Activated T-cell treated with anti-CD3 and anti-CD28 coated beads for 4 hours (primary cell): ENCODE data around the gene VEPH1.

Experiments used
- DNase-seq: peaks from one replicate; pipeline ENCODE4 v3.0.0-alpha.2; 2020

VEPH1 gene

DNA sequence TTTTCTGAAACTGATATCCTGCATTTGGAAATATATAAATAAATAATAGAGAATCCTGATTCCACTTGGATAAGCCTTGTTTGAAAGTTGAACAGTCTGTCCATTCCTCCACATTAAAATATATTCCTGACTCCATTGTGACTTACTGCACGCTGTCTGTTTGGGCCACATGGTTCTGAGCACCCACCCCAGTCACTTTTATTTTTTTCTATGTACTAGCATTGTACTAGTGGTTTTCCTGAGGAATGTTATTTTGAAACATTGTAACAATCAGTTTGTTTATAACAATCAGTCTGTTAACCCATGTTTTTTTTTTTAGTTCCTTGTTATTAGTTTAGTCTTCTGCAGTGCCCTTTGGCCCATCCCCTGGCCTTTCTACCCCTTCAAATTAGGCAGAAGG is 255.8 kb downstream of the VEPH1 start:
- DNase-seq, result no peak

GRCh38 chr3:157242836-157243235 is 260.4 kb downstream of the VEPH1 start:
- no peak for DNase-seq

GRCh38 chr3:157241599-157241998 is 261.6 kb downstream of the VEPH1 start:
- DNase-seq, result no peak

DNA sequence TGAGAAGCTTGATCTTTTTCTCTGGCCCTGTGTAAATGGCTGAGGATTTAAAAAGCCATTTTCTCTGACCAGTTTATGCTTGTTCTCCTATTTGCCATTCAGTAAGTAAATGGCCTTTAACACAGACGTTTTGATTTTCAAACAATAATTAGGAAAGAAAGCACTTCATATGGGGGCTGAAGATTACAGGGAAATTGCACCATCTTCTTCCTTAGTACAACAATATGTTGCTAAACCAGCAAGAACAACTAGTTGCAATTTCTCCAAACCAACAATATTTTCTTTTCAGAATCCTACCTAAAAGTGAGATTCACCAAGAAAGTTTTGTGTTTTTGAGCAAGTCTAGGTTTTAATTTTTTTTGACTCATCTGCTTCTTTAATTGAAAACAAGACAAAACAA is 262.8 kb downstream of the VEPH1 start:
- DNase-seq, result no peak

DNA sequence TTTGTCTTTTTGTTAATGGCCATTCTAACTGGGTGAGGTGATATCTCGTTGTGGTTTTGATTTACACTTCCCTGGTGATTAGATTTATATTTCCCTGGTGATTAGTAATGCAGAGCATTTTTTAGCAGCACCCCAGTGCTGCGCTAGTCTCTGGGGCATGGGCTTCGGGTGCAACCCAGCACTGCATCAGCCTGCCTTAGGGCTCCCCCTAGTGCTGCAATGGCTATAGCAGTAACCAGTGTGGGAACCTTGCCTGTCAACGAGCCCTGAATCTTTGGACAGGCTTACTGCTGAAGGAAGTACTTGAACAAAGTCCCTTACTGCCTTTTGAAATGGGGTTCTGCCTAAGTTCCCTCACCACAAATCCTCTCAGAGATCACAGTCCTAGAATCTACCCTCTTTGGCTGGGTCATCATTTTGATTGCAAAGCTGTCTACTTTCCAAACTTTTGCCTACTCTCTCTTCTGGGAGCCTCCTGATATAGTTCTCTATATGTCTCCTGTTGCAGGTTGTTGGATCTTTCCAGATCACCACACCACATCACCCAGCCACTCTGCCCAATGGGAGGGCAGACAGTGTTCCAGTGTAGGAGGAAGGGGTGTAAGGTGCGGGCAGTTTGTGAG is 264.0 kb downstream of the VEPH1 start:
- DNase-seq, result peak; percentile 67

- DNase-seq, result no peak
Observed at GRCh38 chr3:157238457-157238856, 264.8 kb downstream of the VEPH1 start.

DNA sequence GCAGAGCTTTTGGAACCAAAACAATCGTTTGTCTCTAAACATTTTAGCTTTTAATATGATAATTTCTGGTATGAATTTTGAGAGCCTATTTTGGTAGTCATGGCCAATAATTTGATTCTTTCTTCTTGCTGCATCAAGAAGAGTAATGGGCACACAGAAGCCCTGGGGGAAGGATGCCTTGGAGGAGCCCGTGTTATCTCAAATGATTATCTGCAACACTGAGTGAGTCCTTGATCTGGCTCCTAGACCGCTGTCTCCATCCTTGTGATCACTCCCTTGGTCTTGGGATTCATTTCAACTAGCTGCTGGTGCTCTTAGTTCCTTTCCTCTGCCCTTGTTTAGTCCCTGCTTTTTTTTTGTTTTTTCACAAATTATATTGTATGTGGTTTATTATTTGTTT is 265.3 kb downstream of the VEPH1 start:
- DNase-seq, result no peak

DNA sequence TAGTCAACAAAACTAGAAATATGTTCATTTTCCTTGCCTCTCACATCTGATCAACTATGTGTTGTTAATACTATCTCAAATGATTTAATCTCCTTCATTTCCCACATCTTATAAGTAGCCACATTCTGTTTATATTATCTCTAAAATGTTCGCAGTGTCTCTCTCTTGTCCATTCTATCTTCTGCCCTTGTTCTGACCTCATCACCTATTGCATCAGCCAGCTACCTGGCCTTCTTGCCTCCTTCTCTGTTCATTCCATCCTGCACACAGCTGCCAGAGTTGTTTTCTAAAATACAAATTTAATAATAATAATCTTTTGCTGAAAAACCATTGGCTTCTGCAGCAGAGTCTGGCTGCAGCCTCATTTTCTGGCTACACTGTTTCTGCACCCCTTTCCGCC is 267.9 kb downstream of the VEPH1 start:
- no peak for DNase-seq

GRCh38 chr3:157233923-157234322 is 269.3 kb downstream of the VEPH1 start:
- DNase-seq, result no peak

DNA sequence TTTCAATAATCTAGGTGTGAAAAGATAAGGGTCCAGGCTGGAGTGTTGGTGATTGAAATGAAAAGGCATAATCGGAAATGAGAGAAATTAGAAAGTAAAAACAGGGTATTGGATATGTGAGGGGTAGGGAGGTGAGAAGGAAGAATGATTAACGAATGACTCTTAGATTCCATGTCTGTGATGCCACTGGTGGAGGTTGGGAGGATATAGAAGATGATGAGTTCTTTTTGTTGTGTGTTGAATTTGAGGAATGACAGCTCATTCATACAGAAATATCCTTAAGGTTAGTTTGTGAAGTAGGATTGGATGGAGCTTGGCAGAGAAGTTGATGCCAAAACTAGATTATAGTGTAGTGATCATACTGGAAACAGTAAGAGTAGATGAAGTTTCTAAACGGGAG is 271.1 kb downstream of the VEPH1 start:
- no peak for DNase-seq

- no peak for DNase-seq
Observed at GRCh38 chr3:157231071-157231470, 272.1 kb downstream of the VEPH1 start.

- DNase-seq, result no peak
Observed at GRCh38 chr3:157226173-157226847, 276.9 kb downstream of the VEPH1 start.

DNA sequence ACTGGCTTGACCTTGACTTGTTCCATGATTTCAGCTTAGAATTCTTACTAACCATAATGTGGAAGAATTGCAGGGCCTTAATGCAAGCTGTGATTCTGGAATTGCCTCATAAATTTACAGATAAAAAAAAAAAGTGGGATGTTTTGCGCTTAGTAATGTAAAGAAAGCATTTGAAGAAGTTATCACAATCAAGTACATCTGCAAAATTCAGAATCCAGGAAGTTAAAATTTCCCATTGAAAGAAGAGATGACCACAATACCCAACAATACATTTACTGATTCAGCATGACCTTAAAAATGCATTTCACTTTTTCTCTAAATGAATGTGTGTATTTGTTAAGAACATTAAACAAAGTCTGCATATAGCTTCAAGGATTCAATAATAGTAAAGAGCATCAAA is 278.2 kb downstream of the VEPH1 start:
- DNase-seq, result no peak

DNA sequence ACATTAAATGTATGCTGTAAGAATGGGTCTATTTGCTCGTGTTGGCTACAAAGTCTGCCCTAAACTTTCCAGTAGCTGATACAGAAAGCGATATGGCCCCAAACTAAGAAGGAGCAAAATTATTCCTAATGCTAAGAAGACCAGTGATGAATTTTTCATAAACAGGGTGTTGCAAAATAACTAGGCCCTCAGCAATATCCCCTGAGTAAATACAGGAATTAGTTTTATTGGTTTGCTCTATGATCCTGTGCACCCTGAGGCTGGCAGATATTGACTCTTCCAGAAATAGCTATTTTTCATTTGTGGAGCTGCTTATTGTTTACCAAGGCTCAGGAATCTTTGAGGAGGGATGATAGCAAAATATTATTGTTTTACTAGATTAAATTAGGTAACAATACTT is 282.3 kb downstream of the VEPH1 start:
- DNase-seq, result no peak

GRCh38 chr3:157220211-157220610 is 283.0 kb downstream of the VEPH1 start:
- DNase-seq, result no peak

DNA sequence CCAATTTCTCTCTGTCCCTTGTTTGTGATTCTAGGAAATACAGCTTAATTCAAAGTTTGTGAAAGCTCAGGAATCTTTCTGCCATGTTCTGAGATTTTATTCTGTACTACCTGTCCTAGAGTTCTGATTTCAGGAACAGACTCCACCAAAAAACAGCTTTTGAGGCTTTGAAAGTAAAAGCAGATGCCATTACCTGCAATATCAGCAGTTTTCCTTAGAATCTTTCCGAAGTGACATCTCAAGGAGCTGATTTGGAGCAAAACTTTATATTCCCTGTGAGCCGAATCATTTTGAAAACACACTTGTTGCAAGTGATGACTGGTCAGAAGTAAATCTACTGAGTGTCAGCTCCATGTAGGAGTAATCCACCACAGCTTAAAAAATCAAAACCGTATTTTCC is 284.0 kb downstream of the VEPH1 start:
- no peak for DNase-seq
